ENCODE results near the gene RNF212B. TPM values are rescaled to one million over a fixed set of nuclear protein-coding genes. Genes with fewer than 3 reads are reported as not detected.
A peak's percentile ranks its signal among the peaks of the same experiment; 100 is the strongest.

The RNF212B gene
- total and polyA plus RNA-seq, 2 of the 13 experiments (the other 11 are each of a cell fraction or from before 2014, with no cell fraction given) = 0.05 TPM; not detected in 1

GRCh38 chr14:23321572-23322547, 84.1 kb downstream of the RNF212B start (continued):
- TF ChIP-seq IKZF5 (CRISPR knock-in tag; IDR thresholded peaks at IDR 0.05) (peak; percentile 3; the same call in 1 of the 2 replicates), ARID4A (CRISPR knock-in tag; IDR thresholded peaks at IDR 0.05; ENCODE audit: borderline replicate concordance) (peak; percentile 72), ARID5B (CRISPR knock-in tag; IDR thresholded peaks at IDR 0.05) (no peak), RBM22 (optimal IDR thresholded peaks at IDR 0.05; ENCODE audit: low read length) (peak; percentile 88), PRPF4 (IDR thresholded peaks at IDR 0.05; ENCODE audit: low read depth, low read length, poor library complexity, severe bottlenecking) (no peak), AFF4 (CRISPR knock-in tag; IDR thresholded peaks at IDR 0.05) (0 out of 2 replicates have a peak, but pooled peaks have one; percentile 27), SCMH1 (CRISPR knock-in tag; IDR thresholded peaks at IDR 0.05; ENCODE audit: borderline replicate concordance) (no peak), HNF1B (CRISPR knock-in tag; IDR thresholded peaks at IDR 0.05) (peak; percentile 70)
- TF ChIP-seq, protein P1, sequence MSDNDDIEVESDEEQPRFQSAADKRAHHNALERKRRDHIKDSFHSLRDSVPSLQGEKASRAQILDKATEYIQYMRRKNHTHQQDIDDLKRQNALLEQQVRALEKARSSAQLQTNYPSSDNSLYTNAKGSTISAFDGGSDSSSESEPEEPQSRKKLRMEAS (IDR thresholded peaks at IDR 0.05) = no peak

Measured in HepG2 (cell line).